Erythroblast (primary cell): Measurements from ENCODE around the gene MACROD2.

ENCODE experiments used
- GATA1 ChIP-seq: IDR thresholded peaks from 2 replicates; pipeline ENCODE4 v1.6.1; 2011; ENCODE audit warnings: low read depth, mild to moderate bottlenecking, control low read depth, low read length, moderate library complexity
- POLR2A ChIP-seq: IDR thresholded peaks from 2 replicates; pipeline ENCODE4 v1.6.1; 2011; ENCODE audit warnings: mild to moderate bottlenecking, low read length

GRCh38 chr20:15227102-15227501, 1231.8 kb downstream of the MACROD2 start:
- TF ChIP-seq POLR2A (no peak), GATA1 (no peak)
